ENCODE results near the gene USP6NL.

DNA sequence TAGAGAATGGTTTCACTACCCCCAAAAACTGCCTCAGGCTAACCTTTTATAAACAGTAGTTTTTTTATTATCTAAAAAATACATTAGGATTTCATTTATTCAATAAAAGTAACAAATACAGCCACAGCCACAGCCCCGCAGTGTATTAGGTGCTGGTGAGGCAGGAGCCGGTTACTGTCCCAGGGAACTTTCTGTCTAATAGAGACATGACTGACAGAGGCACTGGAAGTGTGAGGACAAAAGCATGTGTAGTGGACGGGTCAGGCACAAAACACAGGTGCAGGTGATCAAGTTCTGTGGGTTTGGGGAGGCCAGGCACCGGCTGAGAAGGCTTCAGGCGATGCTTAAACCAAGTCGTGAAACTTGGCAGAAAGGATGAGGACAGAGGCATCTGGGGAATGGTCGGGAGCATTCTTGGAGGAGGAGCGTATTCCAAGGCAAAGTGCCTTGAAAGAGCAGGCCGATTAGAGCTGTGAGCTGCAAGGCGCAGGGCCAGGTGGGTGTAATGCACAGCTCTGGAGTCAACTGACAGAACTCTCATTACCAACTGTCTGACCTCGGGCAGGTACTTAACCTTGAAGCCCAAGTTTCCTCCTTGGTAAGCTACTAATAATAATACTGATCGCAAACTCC, 138.2 kb downstream of the USP6NL start:
- TF ChIP-seq, protein P1, sequence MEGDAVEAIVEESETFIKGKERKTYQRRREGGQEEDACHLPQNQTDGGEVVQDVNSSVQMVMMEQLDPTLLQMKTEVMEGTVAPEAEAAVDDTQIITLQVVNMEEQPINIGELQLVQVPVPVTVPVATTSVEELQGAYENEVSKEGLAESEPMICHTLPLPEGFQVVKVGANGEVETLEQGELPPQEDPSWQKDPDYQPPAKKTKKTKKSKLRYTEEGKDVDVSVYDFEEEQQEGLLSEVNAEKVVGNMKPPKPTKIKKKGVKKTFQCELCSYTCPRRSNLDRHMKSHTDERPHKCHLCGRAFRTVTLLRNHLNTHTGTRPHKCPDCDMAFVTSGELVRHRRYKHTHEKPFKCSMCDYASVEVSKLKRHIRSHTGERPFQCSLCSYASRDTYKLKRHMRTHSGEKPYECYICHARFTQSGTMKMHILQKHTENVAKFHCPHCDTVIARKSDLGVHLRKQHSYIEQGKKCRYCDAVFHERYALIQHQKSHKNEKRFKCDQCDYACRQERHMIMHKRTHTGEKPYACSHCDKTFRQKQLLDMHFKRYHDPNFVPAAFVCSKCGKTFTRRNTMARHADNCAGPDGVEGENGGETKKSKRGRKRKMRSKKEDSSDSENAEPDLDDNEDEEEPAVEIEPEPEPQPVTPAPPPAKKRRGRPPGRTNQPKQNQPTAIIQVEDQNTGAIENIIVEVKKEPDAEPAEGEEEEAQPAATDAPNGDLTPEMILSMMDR (conservative IDR thresholded peaks at IDR 0.05 in 1 of 2, IDR thresholded peaks at IDR 0.05 in 1 of 2; ENCODE audit: extremely low read depth in 1 of 2, insufficient read depth in 1 of 2, low read depth in 1 of 2, low read length in 2 of 2), result no peak
- no peak for TF ChIP-seq EZH2 (IDR thresholded peaks at IDR 0.05; ENCODE audit: borderline replicate concordance, low read length)
